Measurements from ENCODE around the gene GRPEL1. TPM values are rescaled to one million over a fixed set of nuclear protein-coding genes. Genes with fewer than 3 reads are reported as not detected.

The GRPEL1 gene
- total RNA-seq, 4 donors from 2014 or later, result 17.0 to 34.2 (median 27.5) TPM

DNA sequence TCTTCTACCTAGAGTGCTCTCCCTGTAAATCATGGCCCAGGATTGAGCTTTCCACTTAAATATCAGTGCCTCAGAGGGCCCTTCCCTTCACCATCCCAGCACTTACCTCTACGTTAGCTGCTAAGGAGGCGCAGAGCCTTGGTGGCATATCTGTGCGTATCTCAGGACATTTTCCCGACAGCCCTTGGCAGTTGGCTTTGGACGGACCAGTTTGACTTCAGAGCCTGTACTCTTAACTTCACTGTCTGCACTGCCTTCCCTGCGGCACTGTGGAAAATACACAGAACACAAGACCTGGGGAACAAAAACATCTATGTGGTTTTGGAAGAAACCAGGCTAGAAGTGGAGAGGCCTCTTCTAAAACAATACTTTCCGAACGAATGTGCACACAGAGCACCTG lies 22.3 kb downstream of the GRPEL1 start:
- no peak for DNase-seq (ENCODE audit: extremely low spot score)
- peaks cover 52 to 72% (median 65%) of the 10 kb centered on the region in 4 donors for H3K4me1 ChIP-seq
- no peaks in the 10 kb centered on the region for H3K9me3 ChIP-seq
- peaks cover 0 to 5% (median under 1%) of the 10 kb centered on the region in 4 donors for H3K36me3 ChIP-seq
- H3K27ac ChIP-seq (replicated peaks in 1 of 4), result no peak overlapping the region
- WGBS, result 90% methylated on average over 8 of the region's 8 CpGs
- H3K27me3 ChIP-seq, result no peaks in the 10 kb centered on the region
- peak overlapping the region in 2 of 4 donors; percentile 95 to 97 for H3K4me3 ChIP-seq
- intact Hi-C loops (cut with DNase I), result loop anchor here (10.0 kb wide), 2 partner anchors 261 to 331 kb away; partner anchors contain the start of genes BLOC1S4 and KIAA0232
- TF ChIP-seq POLR2AphosphoS5 (IDR thresholded peaks at IDR 0.05) (no peak), CTCF (IDR thresholded peaks at IDR 0.05) (no peak), POLR2A (IDR thresholded peaks at IDR 0.05; ENCODE audit: low read depth) (no peak), EP300 (IDR thresholded peaks at IDR 0.05) (no peak)

- peaks cover 0 to 5% (median 0%) of the 10 kb centered on the region in 4 donors for H3K36me3 ChIP-seq
- 25% methylated on average over 29 of the region's 29 CpGs for WGBS
- no peaks in the 10 kb centered on the region for H3K9me3 ChIP-seq
- peak overlapping the region; percentile 95 to 100 (median 98) for H3K4me3 ChIP-seq
- intact Hi-C loops (cut with DNase I), result loop anchor here (1.0 to 10.0 kb wide), 3 partner anchors 26 to 330 kb away; partner anchors contain the start of genes BLOC1S4 and KIAA0232
- H3K4me1 ChIP-seq, result peaks cover 41 to 60% (median 54%) of the 10 kb centered on the region in 4 donors
- peak overlapping the region; percentile 90 to 94 (median 92) for H3K27ac ChIP-seq (replicated peaks in 1 of 4)
- DNase-seq (ENCODE audit: extremely low spot score), result no peak
- no peaks in the 10 kb centered on the region for H3K27me3 ChIP-seq
- no peak for TF ChIP-seq POLR2AphosphoS5 (IDR thresholded peaks at IDR 0.05)
- no peak for TF ChIP-seq EP300 (IDR thresholded peaks at IDR 0.05)
- TF ChIP-seq POLR2A (IDR thresholded peaks at IDR 0.05; ENCODE audit: low read depth), result no peak
- TF ChIP-seq CTCF (IDR thresholded peaks at IDR 0.05), result no peak
Observed at GRCh38 chr4:7044137-7044930, 23.5 kb downstream of the GRPEL1 start.

- intact Hi-C loops (cut with DNase I), result loop anchor here (1.0 to 10.0 kb wide), 3 partner anchors 27 to 329 kb away; partner anchors contain the start of genes BLOC1S4 and KIAA0232
- TF ChIP-seq EP300 (IDR thresholded peaks at IDR 0.05) (no peak), POLR2AphosphoS5 (IDR thresholded peaks at IDR 0.05) (peak in 1 of 2 donors; percentile 31), CTCF (IDR thresholded peaks at IDR 0.05) (no peak)
- 0% methylated on average over 22 of the region's 119 CpGs for WGBS
- Histone ChIP-seq H3K4me3 (peak within 1 kb of the TSS; percentile 95 to 100 (median 98)), H3K36me3 (no peaks in the 10 kb centered on the region), H3K9me3 (no peaks in the 10 kb centered on the region), H3K4me1 (peaks cover 41 to 59% (median 53%) of the 10 kb centered on the region in 4 donors), H3K27me3 (no peaks in the 10 kb centered on the region), H3K27ac (replicated peaks in 1 of 4) (peak within 1 kb of the TSS; percentile 90 to 94 (median 92))
- DNase-seq (ENCODE audit: extremely low spot score), result no peak
Observed at GRCh38 chr4:7043284-7044136, 24.4 kb downstream of the GRPEL1 start, which contains the start of gene TADA2B. Gene TADA2B (plus strand): TSS chr4:7043372. CDS start chr4:7043580, 208 bp downstream.

DNA sequence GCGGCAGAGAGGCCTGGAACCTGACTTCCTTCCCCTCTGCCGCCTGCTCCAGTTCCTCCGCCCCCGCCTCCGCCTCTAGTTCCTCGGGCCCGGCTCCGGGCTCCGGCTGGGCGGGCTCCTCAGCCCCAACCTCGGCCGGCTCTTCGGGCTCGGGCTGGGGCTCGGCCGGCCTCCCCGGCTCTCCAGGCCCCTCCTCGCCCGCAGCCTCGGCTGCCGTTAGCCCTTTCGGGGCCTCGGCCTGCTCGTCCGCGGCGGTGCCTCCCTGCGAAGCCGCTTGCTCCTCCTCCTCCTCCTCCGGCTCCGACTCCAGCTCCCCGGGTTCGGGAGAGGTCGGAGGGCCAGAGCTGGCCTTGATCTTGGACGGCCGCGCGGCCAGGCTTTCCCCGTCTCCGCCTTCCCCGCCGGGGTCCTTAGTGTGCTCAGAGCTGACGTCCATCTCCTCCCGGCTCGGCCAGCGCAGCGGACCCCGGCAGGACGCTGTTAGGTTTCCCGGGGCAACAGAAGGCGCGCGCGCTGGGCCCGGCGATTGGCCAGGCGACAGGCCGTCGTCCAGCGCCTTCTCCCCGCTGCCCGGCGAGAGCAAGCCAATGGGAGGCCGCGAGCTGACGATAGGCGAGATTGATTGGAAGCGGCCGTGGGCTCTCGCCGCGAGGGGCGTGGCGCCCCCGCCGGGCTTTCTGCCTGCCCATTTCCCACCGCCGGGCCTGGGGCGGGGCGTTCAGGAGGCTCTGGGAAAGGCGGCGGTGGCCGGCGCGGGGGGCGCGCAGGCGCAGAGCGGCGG lies 25.2 kb downstream of the GRPEL1 start:
- Histone ChIP-seq H3K36me3 (no peaks in the 10 kb centered on the region), H3K9me3 (no peaks in the 10 kb centered on the region), H3K4me3 (peak overlapping the region; percentile 72 to 100 (median 86)), H3K4me1 (peaks cover 41 to 53% (median 49%) of the 10 kb centered on the region in 4 donors), H3K27me3 (no peaks in the 10 kb centered on the region), H3K27ac (replicated peaks in 1 of 4) (peak overlapping the region; percentile 66 to 90 (median 84))
- TF ChIP-seq EP300 (IDR thresholded peaks at IDR 0.05), result no peak
- no peak for TF ChIP-seq POLR2A (IDR thresholded peaks at IDR 0.05; ENCODE audit: low read depth)
- TF ChIP-seq POLR2AphosphoS5 (IDR thresholded peaks at IDR 0.05), result peak; percentile 47 to 77
- peak; percentile 37 to 72 (median 50) for TF ChIP-seq CTCF (IDR thresholded peaks at IDR 0.05)
- WGBS, result under 1% methylated on average over 40 of the region's 90 CpGs
- intact Hi-C loops (cut with DNase I), result loop anchor here (10.0 kb wide), 2 partner anchors 258 to 328 kb away; partner anchors contain the start of genes BLOC1S4 and KIAA0232
- peak; percentile 99 for DNase-seq (ENCODE audit: extremely low spot score)
